Activated CD4-positive, alpha-beta T cell treated with anti-CD3 and anti-CD28 coated beads for 36 hours (primary cell): ENCODE results near the gene ELOA. TPM values are rescaled to one million over a fixed set of nuclear protein-coding genes. Genes with fewer than 3 reads are reported as not detected.

Experiments used
- ATAC-seq: fragments of 200-7000 bp; cut with Tn5 transposase; one replicate; pipeline ENCODE4 v1.10.0; 2021; ENCODE audit warnings: mild to moderate bottlenecking, moderate library complexity
- CTCF ChIA-PET: fragments of 350-600 bp; sonication (Branson Sonifier 250); formaldehyde crosslinking; loops from one replicate; lab custom pipeline; 2021; ENCODE audit warnings: antibody characterized with exemption; lab: Charles Lee
- POLR2A ChIA-PET: fragments of 350-600 bp; sonication (Branson Sonifier 250); formaldehyde crosslinking; loops from one replicate; lab custom pipeline; 2021; ENCODE audit warnings: antibody characterized with exemption, inconsistent platforms; lab: Charles Lee
- DNase-seq: peaks from one replicate; pipeline ENCODE4 v3.0.0-alpha.2; 2020
- H3K27ac Mint-ChIP-seq: one replicate; pipeline ENCODE4 v1.8.0; 2021; ENCODE audit warnings: mixed read lengths
- H3K27me3 Mint-ChIP-seq: one replicate; pipeline ENCODE4 v1.8.0; 2021; ENCODE audit warnings: mixed read lengths
- H3K36me3 Mint-ChIP-seq: one replicate; pipeline ENCODE4 v1.8.0; 2021; ENCODE audit warnings: low read depth, mixed read lengths
- H3K4me1 Mint-ChIP-seq: one replicate; pipeline ENCODE4 v1.8.0; 2021; ENCODE audit warnings: mixed read lengths
- H3K4me3 Mint-ChIP-seq: one replicate; pipeline ENCODE4 v1.8.0; 2021; ENCODE audit warnings: mild to moderate bottlenecking, moderate library complexity, mixed read lengths
- H3K9me3 Mint-ChIP-seq: one replicate; pipeline ENCODE4 v1.8.0; 2021; ENCODE audit warnings: low read depth, mixed read lengths
- intact Hi-C, 2 experiments: fragments of 100-400 bp; cut with DNase I in 1 of 2; cut with micrococcal nuclease in 1 of 2; formaldehyde crosslinking; loops; one replicate each; pipeline versions ENCODE4 v1.14.2 to v1.15.1; 2022 to 2024; cut with DNase I, micrococcal nuclease
- total RNA-seq, 2 experiments: library from RNA; stranded (reverse); gene quantifications; one replicate each; pipeline ENCODE4 v1.2.3, GENCODE V29; 2021

ELOA gene
- total RNA-seq, 2 experiments from 2014 or later: 34.5 to 38.6 TPM

- ATAC-seq: no peak
- Mint-ChIP-seq H3K27ac (no peak overlapping the region), H3K27me3 (no peaks in the 10 kb centered on the region), H3K4me1 (peaks cover 5% of the 10 kb centered on the region), H3K9me3 (no peaks in the 10 kb centered on the region), H3K36me3 (peaks cover 73% of the 10 kb centered on the region), H3K4me3 (no peak overlapping the region)
- POLR2A ChIA-PET: interaction anchor here (0.7 kb wide), 1 partner anchor 29 kb away, joined by 5 read pairs; no protein-coding TSS in a partner anchor
- intact Hi-C loops: no loop called here
- DNase-seq: no peak
- CTCF ChIA-PET: interaction anchor here (0.6 to 0.7 kb wide), 3 partner anchors 50 to 458 kb away, joined by 3 to 4 read pairs (median 3); no protein-coding TSS in a partner anchor
Observed at GRCh38 chr1:23757812-23758211, 14.5 kb downstream of the ELOA start.

GRCh38 chr1:23759277-23759676 is 16.0 kb downstream of the ELOA start:
- H3K27ac Mint-ChIP-seq: no peak overlapping the region
- ATAC-seq (no peak), DNase-seq (no peak)
- CTCF ChIA-PET: no interaction called here
- H3K27me3 Mint-ChIP-seq: no peaks in the 10 kb centered on the region
- no peaks in the 10 kb centered on the region for H3K9me3 Mint-ChIP-seq
- peaks cover 5% of the 10 kb centered on the region for H3K4me1 Mint-ChIP-seq
- H3K36me3 Mint-ChIP-seq: peaks cover 65% of the 10 kb centered on the region
- intact Hi-C loops: no loop called here
- POLR2A ChIA-PET: interaction anchor here (0.5 kb wide), 1 partner anchor 217 kb away, joined by 3 read pairs; no protein-coding TSS in a partner anchor
- no peak overlapping the region for H3K4me3 Mint-ChIP-seq

GRCh38 chr1:23763041-23763577 is 19.8 kb downstream of the ELOA start:
- ChIA-PET CTCF (interaction anchor here (0.7 to 1.6 kb wide), 3 partner anchors 9 to 166 kb away, joined by 3 read pairs; no protein-coding TSS in a partner anchor), POLR2A (no interaction called here)
- Mint-ChIP-seq H3K27ac (no peak overlapping the region), H3K4me1 (peaks cover 5% of the 10 kb centered on the region), H3K9me3 (no peaks in the 10 kb centered on the region), H3K27me3 (no peaks in the 10 kb centered on the region), H3K36me3 (peaks cover 39% of the 10 kb centered on the region), H3K4me3 (no peak overlapping the region)
- DNase-seq: no peak
- intact Hi-C loops: no loop called here
- no peak for ATAC-seq

GRCh38 chr1:23768733-23769132 is 25.5 kb downstream of the ELOA start:
- Mint-ChIP-seq H3K4me3 (no peak overlapping the region), H3K36me3 (peaks cover 7% of the 10 kb centered on the region), H3K27ac (no peak overlapping the region), H3K9me3 (no peaks in the 10 kb centered on the region), H3K27me3 (no peaks in the 10 kb centered on the region), H3K4me1 (peaks cover 2% of the 10 kb centered on the region)
- intact Hi-C loops: no loop called here
- no peak for DNase-seq
- ChIA-PET POLR2A (no interaction called here), CTCF (interaction anchor here (0.6 to 1.6 kb wide), 4 partner anchors 30 to 148 kb away, joined by 3 to 5 read pairs (median 4); no protein-coding TSS in a partner anchor)
- no peak for ATAC-seq

- Mint-ChIP-seq H3K36me3 (peaks cover 3% of the 10 kb centered on the region), H3K4me1 (peaks cover 22% of the 10 kb centered on the region), H3K27me3 (no peaks in the 10 kb centered on the region), H3K9me3 (no peaks in the 10 kb centered on the region), H3K27ac (no peak overlapping the region), H3K4me3 (no peak overlapping the region)
- CTCF ChIA-PET: interaction anchor here (0.6 to 3.0 kb wide), 44 partner anchors 8 to 340 kb away, joined by 3 to 31 read pairs (median 4); partner anchors contain the start of genes CNR2, GALE, MYOM3 and PNRC2
- POLR2A ChIA-PET: interaction anchor here (0.6 to 1.4 kb wide), 4 partner anchors 31 to 144 kb away, joined by 3 to 7 read pairs (median 4); partner anchors contain the start of gene RPL11
- DNase-seq: peak; percentile 94
- peak; percentile 95 for ATAC-seq
- intact Hi-C loops: loop anchor here (1.0 to 10.0 kb wide), 5 partner anchors 29 to 623 kb away; partner anchors contain the start of genes FUCA1 (in 2 of the 2) and ELOA (in 1 of the 2)
Observed at GRCh38 chr1:23772049-23772853, 29.0 kb downstream of the ELOA start.

- POLR2A ChIA-PET: no interaction called here
- Mint-ChIP-seq H3K36me3 (peaks cover 3% of the 10 kb centered on the region), H3K4me3 (no peak overlapping the region), H3K4me1 (peaks cover 23% of the 10 kb centered on the region), H3K27me3 (no peaks in the 10 kb centered on the region), H3K27ac (no peak overlapping the region), H3K9me3 (no peaks in the 10 kb centered on the region)
- no peak for ATAC-seq
- intact Hi-C loops: loop anchor here (1.0 to 10.0 kb wide), 5 partner anchors 30 to 622 kb away; partner anchors contain the start of genes FUCA1 (in 2 of the 2) and ELOA (in 1 of the 2)
- DNase-seq: no peak
- CTCF ChIA-PET: no interaction called here
Observed at GRCh38 chr1:23772854-23773242, 29.6 kb downstream of the ELOA start.

GRCh38 chr1:23774174-23774880 is 31.1 kb downstream of the ELOA start:
- no peak overlapping the region for H3K27ac Mint-ChIP-seq
- ChIA-PET POLR2A (interaction anchor here (0.6 kb wide), 1 partner anchor 37 kb away, joined by 3 read pairs; no protein-coding TSS in a partner anchor), CTCF (interaction anchor here (0.5 to 2.3 kb wide), 6 partner anchors 28 to 678 kb away, joined by 3 to 5 read pairs (median 4); no protein-coding TSS in a partner anchor)
- H3K27me3 Mint-ChIP-seq: no peaks in the 10 kb centered on the region
- H3K4me3 Mint-ChIP-seq: no peak overlapping the region
- DNase-seq (no peak), ATAC-seq (no peak)
- H3K4me1 Mint-ChIP-seq: peaks cover 26% of the 10 kb centered on the region
- intact Hi-C loops: loop anchor here in 1 of 2 experiments (5.0 to 10.0 kb wide), 2 partner anchors 253 to 620 kb away; no protein-coding TSS in a partner anchor
- H3K9me3 Mint-ChIP-seq: no peaks in the 10 kb centered on the region
- H3K36me3 Mint-ChIP-seq: no peaks in the 10 kb centered on the region

GRCh38 chr1:23776217-23776616 is 32.9 kb downstream of the ELOA start:
- intact Hi-C loops: loop anchor here in 1 of 2 experiments (10.0 kb wide), 1 partner anchor 619 kb away; no protein-coding TSS in a partner anchor
- ChIA-PET CTCF (interaction anchor here (0.6 to 2.3 kb wide), 5 partner anchors 34 to 313 kb away, joined by 3 to 7 read pairs (median 4); no protein-coding TSS in a partner anchor), POLR2A (no interaction called here)
- Mint-ChIP-seq H3K4me1 (peaks cover 38% of the 10 kb centered on the region), H3K36me3 (peaks cover 5% of the 10 kb centered on the region), H3K4me3 (peak overlapping the region; percentile 87), H3K27ac (no peak overlapping the region), H3K9me3 (no peaks in the 10 kb centered on the region), H3K27me3 (no peaks in the 10 kb centered on the region)
- ATAC-seq (no peak), DNase-seq (no peak)

GRCh38 chr1:23777979-23778814 is 34.9 kb downstream of the ELOA start, which contains the start of gene PITHD1:
TSS of gene PITHD1 (plus strand) at chr1:23778418. CDS start at chr1:23778516, 98 bp downstream.
- CTCF ChIA-PET: interaction anchor here (0.5 to 1.7 kb wide), 9 partner anchors 21 to 153 kb away, joined by 3 to 7 read pairs (median 3); no protein-coding TSS in a partner anchor
- peak within 1 kb of the TSS; percentile 87 for H3K4me3 Mint-ChIP-seq
- peaks cover 11% of the 10 kb centered on the region for H3K36me3 Mint-ChIP-seq
- DNase-seq (peak; percentile 90), ATAC-seq (peak; percentile 87)
- POLR2A ChIA-PET: interaction anchor here (0.6 to 1.8 kb wide), 8 partner anchors 13 to 201 kb away, joined by 3 to 7 read pairs (median 4); partner anchors contain the start of genes HMGCL and LYPLA2
- H3K27me3 Mint-ChIP-seq: no peaks in the 10 kb centered on the region
- peaks cover 43% of the 10 kb centered on the region for H3K4me1 Mint-ChIP-seq
- H3K9me3 Mint-ChIP-seq: no peaks in the 10 kb centered on the region
- H3K27ac Mint-ChIP-seq: peak within 1 kb of the TSS; percentile 87
- intact Hi-C loops: loop anchor here (1.0 to 10.0 kb wide), 9 partner anchors 13 to 617 kb away; partner anchors contain the start of genes LYPLA2 (in 2 of the 2), ELOA (in 1 of the 2), GALE (in 1 of the 2) and HMGCL (in 1 of the 2)
